ENCODE measurements around the gene CIDEC. TPM values are rescaled to one million over a fixed set of nuclear protein-coding genes. Genes with fewer than 3 reads are reported as not detected.

Gene CIDEC
- total and polyA plus RNA-seq, 2 donors from 2014 or later, result not detected

GRCh38 chr3:9846931-9847488, 33.0 kb downstream of the CIDEC start:
- Histone ChIP-seq H3K27ac (ENCODE audit: low read depth in 2 of 2, low read length in 2 of 2) (no peak overlapping the region), H3K36me3 (ENCODE audit: control insufficient read depth in 2 of 3, insufficient read depth in 3 of 3, low read length in 3 of 3) (no peaks in the 10 kb centered on the region), H3K27me3 (ENCODE audit: control insufficient read depth, insufficient read depth, low read length) (no peaks in the 10 kb centered on the region), H3K4me1 (ENCODE audit: control insufficient read depth in 2 of 3, insufficient read depth in 2 of 3, low read depth in 1 of 3, low read length in 3 of 3) (peaks cover 0 to 5% (median 0%) of the 10 kb centered on the region in 3 donors), H3K9ac (ENCODE audit: low read length in 3 of 3) (no peak overlapping the region), H3K9me3 (ENCODE audit: control insufficient read depth in 2 of 3, insufficient read depth in 1 of 3, low read length in 3 of 3) (no peaks in the 10 kb centered on the region), H3K4me3 (ENCODE audit: low read length in 3 of 3) (no peak overlapping the region)
- FAIRE-seq (no peak), DNase-seq (no peak)
- intact Hi-C loops (cut with DNase I), result no loop called here
- TF ChIP-seq, protein P1, sequence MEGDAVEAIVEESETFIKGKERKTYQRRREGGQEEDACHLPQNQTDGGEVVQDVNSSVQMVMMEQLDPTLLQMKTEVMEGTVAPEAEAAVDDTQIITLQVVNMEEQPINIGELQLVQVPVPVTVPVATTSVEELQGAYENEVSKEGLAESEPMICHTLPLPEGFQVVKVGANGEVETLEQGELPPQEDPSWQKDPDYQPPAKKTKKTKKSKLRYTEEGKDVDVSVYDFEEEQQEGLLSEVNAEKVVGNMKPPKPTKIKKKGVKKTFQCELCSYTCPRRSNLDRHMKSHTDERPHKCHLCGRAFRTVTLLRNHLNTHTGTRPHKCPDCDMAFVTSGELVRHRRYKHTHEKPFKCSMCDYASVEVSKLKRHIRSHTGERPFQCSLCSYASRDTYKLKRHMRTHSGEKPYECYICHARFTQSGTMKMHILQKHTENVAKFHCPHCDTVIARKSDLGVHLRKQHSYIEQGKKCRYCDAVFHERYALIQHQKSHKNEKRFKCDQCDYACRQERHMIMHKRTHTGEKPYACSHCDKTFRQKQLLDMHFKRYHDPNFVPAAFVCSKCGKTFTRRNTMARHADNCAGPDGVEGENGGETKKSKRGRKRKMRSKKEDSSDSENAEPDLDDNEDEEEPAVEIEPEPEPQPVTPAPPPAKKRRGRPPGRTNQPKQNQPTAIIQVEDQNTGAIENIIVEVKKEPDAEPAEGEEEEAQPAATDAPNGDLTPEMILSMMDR (IDR thresholded peaks at IDR 0.05; ENCODE audit: borderline replicate concordance, extremely low read depth, insufficient read depth), result no peak

GRCh38 chr3:9846231-9846630, 33.8 kb downstream of the CIDEC start:
- peaks cover 0 to 5% (median 0%) of the 10 kb centered on the region in 3 donors for H3K4me1 ChIP-seq (ENCODE audit: control insufficient read depth in 2 of 3, insufficient read depth in 2 of 3, low read depth in 1 of 3, low read length in 3 of 3)
- no peak for DNase-seq
- no peaks in the 10 kb centered on the region for H3K27me3 ChIP-seq (ENCODE audit: control insufficient read depth, insufficient read depth, low read length)
- no peaks in the 10 kb centered on the region for H3K9me3 ChIP-seq (ENCODE audit: control insufficient read depth in 2 of 3, insufficient read depth in 1 of 3, low read length in 3 of 3)
- intact Hi-C loops (cut with DNase I), result no loop called here
- H3K27ac ChIP-seq (ENCODE audit: low read depth in 2 of 2, low read length in 2 of 2), result no peak overlapping the region
- peaks cover 0 to 6% (median 0%) of the 10 kb centered on the region in 3 donors for H3K36me3 ChIP-seq (ENCODE audit: control insufficient read depth in 2 of 3, insufficient read depth in 3 of 3, low read length in 3 of 3)
- FAIRE-seq, result no peak
- H3K9ac ChIP-seq (ENCODE audit: low read length in 3 of 3), result no peak overlapping the region
- no peak overlapping the region for H3K4me3 ChIP-seq (ENCODE audit: low read length in 3 of 3)
- TF ChIP-seq, protein P1 (IDR thresholded peaks at IDR 0.05; ENCODE audit: borderline replicate concordance, extremely low read depth, insufficient read depth), result no peak

DNA sequence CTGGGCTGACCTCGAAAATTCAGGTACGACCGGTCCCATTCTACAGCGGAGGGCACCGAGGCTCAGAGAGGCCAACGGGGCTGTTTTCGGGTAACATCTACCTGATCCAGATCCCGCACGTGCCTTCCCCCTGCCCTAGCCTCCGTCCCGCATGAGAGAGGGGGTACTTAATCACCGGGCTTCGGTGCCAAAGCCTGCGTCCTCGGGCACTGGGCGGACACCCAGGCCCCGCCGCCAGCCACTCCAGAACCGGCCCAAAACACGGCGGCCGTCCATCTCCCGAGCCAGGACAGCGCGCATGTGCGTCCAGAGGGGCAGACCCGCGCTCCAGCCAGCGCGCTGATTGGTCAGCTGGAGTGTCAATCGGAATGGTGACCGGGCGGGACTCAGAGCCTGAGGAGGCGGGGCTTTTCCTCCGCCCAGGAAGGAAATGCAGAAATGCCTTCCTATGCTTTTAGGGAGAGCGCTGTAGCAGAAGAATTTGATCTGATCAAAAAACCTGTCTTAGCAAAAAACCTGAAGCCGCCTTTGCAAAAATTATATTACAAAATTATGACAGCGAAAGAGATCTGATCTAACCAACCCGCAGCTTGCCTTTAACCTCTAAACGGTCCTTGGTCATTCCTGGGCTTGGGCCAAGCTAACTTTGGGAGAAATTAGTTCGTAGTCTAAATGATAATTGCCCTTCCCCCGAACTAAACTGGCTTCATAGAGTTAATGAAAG, 36.2 kb downstream of the CIDEC start, which contains the start of gene RPUSD3:
TSS of gene RPUSD3 (minus strand) at position 294 of the 724 bp plus-strand sequence. CDS start at position 276, 18 bp downstream.
- H3K36me3 ChIP-seq (ENCODE audit: control insufficient read depth in 2 of 3, insufficient read depth in 3 of 3, low read length in 3 of 3), result peaks cover 0 to 18% (median 3%) of the 10 kb centered on the region in 3 donors
- peak within 1 kb of the TSS; percentile 84 to 94 (median 87) for H3K4me3 ChIP-seq (ENCODE audit: low read length in 3 of 3)
- H3K9me3 ChIP-seq (ENCODE audit: control insufficient read depth in 2 of 3, insufficient read depth in 1 of 3, low read length in 3 of 3), result no peaks in the 10 kb centered on the region
- H3K27me3 ChIP-seq (ENCODE audit: control insufficient read depth, insufficient read depth, low read length), result no peaks in the 10 kb centered on the region
- H3K4me1 ChIP-seq (ENCODE audit: control insufficient read depth in 2 of 3, insufficient read depth in 2 of 3, low read depth in 1 of 3, low read length in 3 of 3), result peaks cover 0 to 5% (median 0%) of the 10 kb centered on the region in 3 donors
- intact Hi-C loops (cut with DNase I), result no loop called here
- FAIRE-seq, result peak; percentile 45
- DNase-seq, result peak; percentile 97 to 99 (median 97)
- TF ChIP-seq, protein P1 (IDR thresholded peaks at IDR 0.05; ENCODE audit: borderline replicate concordance, extremely low read depth, insufficient read depth), result no peak
- H3K27ac ChIP-seq (ENCODE audit: low read depth in 2 of 2, low read length in 2 of 2), result peak within 1 kb of the TSS; percentile 61 to 72
- peak within 1 kb of the TSS; percentile 73 to 86 (median 75) for H3K9ac ChIP-seq (ENCODE audit: low read length in 3 of 3)
